ENCODE data around the gene ALOX12.
A peak's percentile ranks its signal among the peaks of the same experiment; 100 is the strongest.

ALOX12 gene

DNA sequence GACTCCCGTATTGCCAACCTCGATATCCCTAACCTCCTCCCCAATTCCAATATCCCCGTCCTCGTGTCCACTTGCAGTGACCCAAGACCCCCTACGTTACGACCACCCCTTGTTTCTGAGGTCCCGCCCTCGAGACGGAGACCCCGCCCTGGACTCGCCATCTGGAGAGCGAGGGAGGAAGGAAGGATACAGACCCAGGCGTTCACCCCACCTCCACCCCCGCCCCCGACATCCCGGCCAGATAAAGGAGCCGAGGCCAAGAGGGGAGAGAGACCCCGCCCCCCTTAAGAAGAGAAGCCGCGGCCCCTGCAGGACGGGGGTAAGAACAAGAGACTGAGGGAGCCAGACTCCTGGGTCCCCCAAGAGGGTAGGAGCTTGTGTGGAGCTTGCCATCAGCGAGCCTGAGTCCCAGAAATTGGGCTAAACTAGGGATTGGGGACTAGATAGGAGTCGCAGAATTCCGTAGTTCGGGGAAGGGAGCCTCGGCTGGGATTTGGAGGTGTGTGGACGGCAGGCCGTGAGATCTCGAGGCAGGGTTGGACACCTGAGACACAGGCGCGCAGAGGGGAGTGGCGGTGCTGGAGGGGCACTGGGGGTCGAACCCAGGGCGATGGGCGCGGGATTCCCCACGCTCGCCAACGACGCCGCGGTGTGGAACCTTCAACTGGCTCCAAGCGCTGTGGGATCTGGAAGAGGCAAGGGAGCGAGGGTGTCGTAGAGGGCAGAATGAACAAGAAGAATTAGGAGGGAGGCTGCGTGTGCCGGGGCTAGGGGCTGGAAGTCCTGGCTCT, 27.1 kb downstream of the ALOX12 start, which contains the start of gene BCL6B:
TSS of gene BCL6B (plus strand) at position 270 of the 791 bp plus-strand sequence. CDS start 622 bp downstream, outside the sequence.
- DNase-seq, result no peak

DNA sequence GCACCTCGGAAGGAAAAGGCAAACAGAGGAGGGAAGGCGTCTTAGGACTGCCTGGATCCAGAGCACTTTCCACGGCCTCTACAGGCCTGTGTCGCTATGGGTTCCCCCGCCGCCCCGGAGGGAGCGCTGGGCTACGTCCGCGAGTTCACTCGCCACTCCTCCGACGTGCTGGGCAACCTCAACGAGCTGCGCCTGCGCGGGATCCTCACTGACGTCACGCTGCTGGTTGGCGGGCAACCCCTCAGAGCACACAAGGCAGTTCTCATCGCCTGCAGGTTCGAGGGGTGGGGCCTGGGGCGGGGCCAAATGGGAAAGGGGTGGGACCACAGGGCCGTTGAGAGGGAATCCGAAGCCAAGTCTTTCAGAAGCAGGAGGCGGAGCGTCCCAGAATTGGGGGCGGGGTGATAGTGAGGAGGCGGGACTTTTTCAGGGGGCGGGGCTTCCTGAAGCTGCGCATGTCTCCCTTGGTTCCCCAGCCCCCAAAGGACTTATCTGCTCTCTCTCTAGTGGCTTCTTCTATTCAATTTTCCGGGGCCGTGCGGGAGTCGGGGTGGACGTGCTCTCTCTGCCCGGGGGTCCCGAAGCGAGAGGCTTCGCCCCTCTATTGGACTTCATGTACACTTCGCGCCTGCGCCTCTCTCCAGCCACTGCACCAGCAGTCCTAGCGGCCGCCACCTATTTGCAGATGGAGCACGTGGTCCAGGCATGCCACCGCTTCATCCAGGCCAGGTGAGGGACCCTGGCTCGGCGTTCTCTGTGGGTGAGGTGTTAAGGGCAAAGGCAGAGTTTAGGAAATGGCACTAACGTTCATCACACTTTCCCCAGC, 27.9 kb downstream of the ALOX12 start:
- peak; percentile 95 to 99 for DNase-seq

DNA sequence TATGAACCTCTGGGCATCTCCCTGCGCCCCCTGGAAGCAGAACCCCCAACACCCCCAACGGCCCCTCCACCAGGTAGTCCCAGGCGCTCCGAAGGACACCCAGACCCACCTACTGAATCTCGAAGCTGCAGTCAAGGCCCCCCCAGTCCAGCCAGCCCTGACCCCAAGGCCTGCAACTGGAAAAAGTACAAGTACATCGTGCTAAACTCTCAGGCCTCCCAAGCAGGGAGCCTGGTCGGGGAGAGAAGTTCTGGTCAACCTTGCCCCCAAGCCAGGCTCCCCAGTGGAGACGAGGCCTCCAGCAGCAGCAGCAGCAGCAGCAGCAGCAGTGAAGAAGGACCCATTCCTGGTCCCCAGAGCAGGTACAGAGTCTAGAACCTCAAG, 28.5 kb downstream of the ALOX12 start:
- DNase-seq, result no peak

GRCh38 chr17:7025245-7025644, 29.4 kb downstream of the ALOX12 start:
- DNase-seq, result no peak

- DNase-seq, result no peak
Measured at GRCh38 chr17:7026471-7027115, 30.7 kb downstream of the ALOX12 start.

DNA sequence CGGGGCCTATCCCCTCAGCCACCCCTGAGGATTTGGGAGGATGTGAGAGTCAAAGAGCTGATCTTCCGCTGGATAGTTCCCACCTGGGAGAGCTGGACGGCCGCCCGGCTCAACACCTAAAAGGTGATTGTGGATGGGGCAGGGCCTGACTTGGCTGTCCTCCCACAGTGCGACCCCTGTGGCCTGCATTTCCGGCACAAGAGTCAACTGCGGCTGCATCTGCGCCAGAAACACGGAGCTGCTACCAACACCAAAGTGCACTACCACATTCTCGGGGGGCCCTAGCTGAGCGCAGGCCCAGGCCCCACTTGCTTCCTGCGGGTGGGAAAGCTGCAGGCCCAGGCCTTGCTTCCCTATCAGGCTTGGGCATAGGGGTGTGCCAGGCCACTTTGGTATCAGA, 31.5 kb downstream of the ALOX12 start:
- DNase-seq, result no peak

DNA sequence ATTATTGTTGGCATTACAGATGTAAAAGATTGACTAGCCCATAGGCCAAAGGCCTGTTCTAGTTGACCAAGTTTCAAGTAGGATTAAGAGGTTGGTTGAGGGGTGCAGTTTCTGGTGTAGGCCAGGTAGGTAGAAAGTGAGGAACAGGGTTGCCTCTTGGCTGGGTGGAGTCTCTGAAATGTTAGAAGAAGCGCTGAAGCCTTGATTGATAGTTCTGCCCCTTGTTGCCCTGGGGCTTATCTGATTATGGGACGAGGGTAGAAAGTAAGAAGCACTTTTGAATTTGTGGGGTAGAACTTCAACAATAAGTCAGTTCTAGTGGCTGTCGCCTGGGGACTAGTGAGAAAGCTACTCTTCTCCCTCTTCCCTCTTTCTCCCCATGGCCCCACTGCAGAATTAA, 33.2 kb downstream of the ALOX12 start:
- no peak for DNase-seq

GRCh38 chr17:7029659-7030058, 33.8 kb downstream of the ALOX12 start:
- peak; percentile 40 to 70 for DNase-seq

GRCh38 chr17:7034955-7035590, 39.2 kb downstream of the ALOX12 start:
- no peak for DNase-seq

- DNase-seq, result peak; percentile 97
Measured at GRCh38 chr17:7035591-7036368, 39.9 kb downstream of the ALOX12 start, which contains the start of gene SLC16A13. Gene SLC16A13 (plus strand): TSS chr17:7036015. CDS start chr17:7036383, 368 bp downstream.

GRCh38 chr17:7038025-7038862, 42.4 kb downstream of the ALOX12 start:
- no peak for DNase-seq

DNA sequence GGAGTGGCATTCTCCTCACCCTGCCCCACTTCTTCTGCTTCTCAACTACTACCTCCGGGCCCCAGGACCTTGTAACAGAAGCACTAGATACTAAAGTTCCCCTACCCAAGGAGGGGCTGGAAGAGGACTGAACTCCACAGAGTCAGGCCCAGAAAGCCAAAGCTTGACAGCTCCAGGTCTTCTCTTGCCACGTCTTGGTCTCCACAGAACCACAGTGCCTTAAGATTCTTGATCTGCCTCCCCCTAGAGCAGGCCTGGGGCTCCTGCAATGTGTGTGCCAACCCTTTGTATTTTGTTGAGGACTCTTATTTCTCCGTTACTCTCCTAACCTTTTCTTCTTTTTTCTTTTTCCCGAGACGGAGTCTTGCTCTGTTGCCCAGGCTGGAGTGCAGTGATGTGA, 44.0 kb downstream of the ALOX12 start:
- DNase-seq, result no peak

- DNase-seq, result no peak
Measured at GRCh38 chr17:7041607-7042500, 46.0 kb downstream of the ALOX12 start.

DNA sequence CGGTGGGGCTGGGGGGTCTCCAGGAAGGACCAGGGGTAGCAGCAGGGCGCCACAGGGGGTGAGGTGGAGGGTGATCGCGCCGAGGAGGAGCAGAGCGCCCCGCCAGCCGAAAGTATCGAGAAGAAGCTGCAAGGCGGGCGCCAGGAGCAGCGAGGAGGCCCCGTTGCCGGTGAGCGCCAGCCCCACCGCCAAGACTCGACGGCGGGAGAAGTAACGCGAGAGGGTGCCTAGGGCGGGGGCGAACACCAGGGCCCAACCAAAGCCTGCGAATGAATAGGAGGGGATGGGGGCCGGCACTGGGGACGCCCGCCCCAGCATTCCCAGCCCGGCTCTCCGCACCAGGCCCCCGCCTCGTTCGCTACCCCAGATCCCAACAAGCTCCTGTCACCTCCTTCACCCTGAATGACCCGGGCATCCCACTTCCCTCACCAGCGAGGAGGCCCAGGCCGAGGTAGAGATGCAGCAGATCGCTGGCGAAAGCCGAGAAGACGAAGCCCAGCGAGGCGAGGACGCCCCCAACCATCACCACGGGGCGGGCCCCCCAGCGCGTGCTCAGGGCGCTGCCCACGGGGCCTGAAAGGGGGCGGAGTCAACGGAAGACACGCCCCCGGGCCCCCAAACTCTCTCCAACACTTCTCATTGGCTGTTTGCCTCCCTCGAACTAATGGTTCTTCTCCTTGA, 46.8 kb downstream of the ALOX12 start:
- DNase-seq, result no peak

- DNase-seq, result no peak
Measured at GRCh38 chr17:7043182-7043496, 47.3 kb downstream of the ALOX12 start.

DNA sequence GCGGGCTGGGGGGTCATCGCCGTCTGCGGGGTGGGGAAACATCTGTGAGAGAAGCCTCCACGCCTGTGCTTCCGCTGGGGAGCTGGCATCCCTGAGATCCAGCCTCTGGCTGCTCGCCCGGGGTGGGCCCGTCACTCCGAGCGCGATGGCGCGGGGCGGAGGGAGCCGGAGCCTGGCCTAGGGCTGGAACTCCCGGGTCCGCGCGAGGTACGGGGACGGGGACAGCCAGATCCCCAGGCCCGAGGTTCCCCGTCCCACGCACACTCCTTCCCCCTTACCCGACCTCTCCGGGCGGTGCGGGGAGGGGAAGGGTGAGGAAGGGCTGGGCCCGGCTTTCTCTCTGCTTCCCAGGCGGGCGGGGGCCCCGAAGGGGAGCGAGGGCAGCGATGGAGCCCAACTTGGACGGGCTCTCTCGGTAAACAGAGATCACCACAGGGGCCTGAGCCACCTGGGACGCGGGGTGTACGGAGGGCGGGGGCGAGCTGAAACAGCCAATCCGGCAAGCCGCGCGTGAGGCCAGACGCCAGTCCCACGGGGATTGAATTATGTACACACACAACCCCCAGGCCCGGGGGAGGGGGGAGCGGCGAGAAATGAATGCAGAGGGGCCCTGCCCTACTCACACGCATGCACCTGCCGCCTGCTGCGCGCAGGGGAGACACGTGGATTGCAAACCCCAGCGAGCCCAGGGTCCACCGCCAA, 47.8 kb downstream of the ALOX12 start, which contains the start of gene SLC16A11:
TSS of gene SLC16A11 (minus strand) at position 596 of the 702 bp plus-strand sequence. CDS start at position 17, 579 bp downstream.
- no peak for DNase-seq

GRCh38 chr17:7045492-7046126, 49.8 kb downstream of the ALOX12 start:
- DNase-seq, result peak; percentile 78 to 87

- no peak for DNase-seq
Measured at GRCh38 chr17:7046127-7046724, 50.4 kb downstream of the ALOX12 start.

Measured in inflammatory macrophage (primary cell).